Left cardiac atrium (tissue), 4 donors: ENCODE data around the gene KRTAP4-3. TPM values are rescaled to one million over a fixed set of nuclear protein-coding genes. Genes with fewer than 3 reads are reported as not detected.
"Not testable (repeated sequence)": the region's sequence is repeated elsewhere in the genome, so short reads cannot be mapped to it uniquely, and the experiment has no call there.

ENCODE experiments used
- ATAC-seq, 2 donors: fragments of 200-7000 bp; cut with Tn5 transposase; one replicate each; pipeline ENCODE4 v1.9.1; 2020; ENCODE audit warnings: mild to moderate bottlenecking in 2 of 2, moderate library complexity in 2 of 2
- DNase-seq: peaks from one replicate; pipeline ENCODE4 v3.0.0-alpha.2; 2020
- intact Hi-C, 2 donors: fragments of 100-400 bp; cut with DNase I; formaldehyde crosslinking; loops; one replicate each; pipeline versions ENCODE4 v1.14.1 to v1.15.1; 2022 to 2023
- total RNA-seq, 2 donors: library from RNA; stranded (reverse); fragmentation: NEBNext Ultra II Directional; extraction: Animal tissue kit (Norgen Biotek cat#: 25700); gene quantifications; one replicate each; pipeline ENCODE4 v1.2.1, GENCODE V29; 2021
- donor health status: DM: no; HTN: yes; CAD: no.
- donor health status: DM: no; HTN: yes; CAD: no; lungs with severe emphysema.
- donor health status: DM: yes; HTN: yes; CAD: no.
- donor health status: Dilated cardiomyopathy.

KRTAP4-3 gene
- total RNA-seq, 2 donors from 2014 or later = not detected

DNA sequence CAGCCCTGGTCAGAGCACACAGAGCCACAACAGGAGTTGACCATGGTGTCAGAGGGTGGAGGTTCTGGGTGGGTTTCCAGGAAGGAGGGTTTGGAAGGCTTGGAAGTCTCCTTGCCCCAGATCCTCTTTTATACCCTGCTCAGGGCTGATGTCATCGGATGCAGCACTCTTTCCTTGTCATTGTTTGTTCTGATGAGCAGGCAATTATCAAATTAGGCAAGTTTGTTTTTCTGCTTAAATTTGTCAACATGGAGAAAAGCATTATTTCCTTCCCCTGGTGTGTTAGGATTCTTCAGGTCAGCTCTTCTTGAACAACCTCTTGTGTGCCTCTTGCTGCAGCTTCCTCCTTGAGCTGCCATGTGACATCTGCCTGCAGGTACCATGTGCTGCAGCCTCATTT is 7.4 kb downstream of the KRTAP4-3 start, which contains the start of gene KRTAP4-4:
Gene KRTAP4-4 (minus strand): TSS at position 101 of the 400 bp plus-strand sequence. CDS start 57 bp downstream, at position 44.
- no peak for ATAC-seq
- DNase-seq = no peak
- intact Hi-C loops = no loop called here

DNA sequence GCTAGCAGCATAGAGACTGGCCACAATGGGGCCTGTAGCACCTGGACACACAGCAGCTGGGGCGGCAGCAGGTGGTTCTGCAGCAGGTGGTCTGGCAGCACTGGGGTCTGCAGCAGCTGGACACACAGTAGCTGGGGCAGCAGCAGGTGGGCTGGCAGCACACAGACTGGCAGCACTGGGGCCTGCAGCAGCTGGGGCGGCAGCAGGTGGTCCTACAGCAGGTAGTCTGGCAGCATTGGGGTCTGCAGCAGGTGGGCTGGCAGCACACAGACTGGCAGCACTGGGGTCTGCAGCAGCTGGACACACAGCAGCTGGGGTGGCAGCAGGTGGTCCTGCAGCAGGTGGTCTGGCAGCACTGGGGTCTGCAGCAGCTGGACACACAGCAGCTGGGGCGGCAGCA is 7.8 kb downstream of the KRTAP4-3 start:
- DNase-seq, intact Hi-C loops, ATAC-seq: not testable (repeated sequence)

DNA sequence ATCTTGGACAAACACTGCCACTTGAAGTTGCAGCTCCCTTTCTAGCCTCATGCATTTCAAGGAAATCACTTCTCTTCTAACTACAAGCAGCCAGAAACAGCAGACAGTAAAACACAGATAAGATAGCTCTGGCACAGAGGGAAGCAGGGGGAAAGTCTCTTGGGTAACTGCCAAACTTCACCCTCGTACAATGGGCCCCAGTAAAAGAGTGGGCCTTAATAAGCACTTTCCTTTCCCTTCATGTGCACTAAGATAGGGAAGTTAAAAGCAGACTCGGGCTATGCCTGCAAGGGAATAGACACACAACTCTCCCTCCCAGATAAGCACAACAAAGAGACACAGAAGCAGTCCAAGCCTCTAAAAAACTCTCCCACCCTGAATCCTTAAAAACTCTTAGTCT is 14.2 kb downstream of the KRTAP4-3 start:
- intact Hi-C loops = no loop called here
- ATAC-seq (no peak), DNase-seq (no peak)

DNA sequence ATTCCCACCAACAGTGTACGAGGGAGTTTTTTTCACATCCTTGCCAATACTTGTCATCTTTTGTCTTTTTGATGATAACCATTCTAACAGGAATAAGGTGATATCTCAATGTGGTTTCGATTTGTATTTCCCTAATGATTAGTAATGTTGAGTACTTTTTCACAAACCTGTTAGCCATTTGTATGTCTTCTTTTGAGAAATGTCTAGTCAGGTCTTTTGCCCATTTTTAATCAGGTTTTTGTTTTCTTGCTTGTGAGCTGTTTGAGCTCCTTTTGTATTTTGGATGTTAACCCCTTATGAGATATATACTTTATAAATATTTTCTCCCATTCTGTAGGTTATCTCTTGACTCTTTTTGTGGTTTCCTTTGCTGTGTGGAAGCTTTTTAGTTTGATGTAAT is 16.5 kb downstream of the KRTAP4-3 start:
- intact Hi-C loops = no loop called here
- DNase-seq (no peak), ATAC-seq (no peak)

DNA sequence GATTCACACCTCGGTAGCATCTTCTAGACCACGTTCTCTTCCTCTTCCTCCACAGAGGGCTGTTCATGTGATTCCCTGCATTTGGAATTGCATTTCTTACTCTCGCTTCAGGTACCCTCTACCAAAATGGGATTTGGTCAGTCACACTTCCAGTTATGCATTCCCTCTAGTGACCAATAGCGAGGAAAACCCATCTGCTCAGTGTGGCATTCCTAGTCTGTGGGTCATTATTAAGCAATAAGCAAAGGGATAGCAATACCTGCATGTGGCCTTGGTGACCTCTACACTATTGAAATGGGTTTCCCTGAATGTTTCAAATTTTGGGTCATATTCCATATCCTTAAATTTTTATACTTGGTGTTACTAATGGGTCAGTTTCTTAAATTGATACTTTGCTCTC is 18.0 kb downstream of the KRTAP4-3 start:
- DNase-seq (no peak), ATAC-seq (no peak)
- intact Hi-C loops = no loop called here

DNA sequence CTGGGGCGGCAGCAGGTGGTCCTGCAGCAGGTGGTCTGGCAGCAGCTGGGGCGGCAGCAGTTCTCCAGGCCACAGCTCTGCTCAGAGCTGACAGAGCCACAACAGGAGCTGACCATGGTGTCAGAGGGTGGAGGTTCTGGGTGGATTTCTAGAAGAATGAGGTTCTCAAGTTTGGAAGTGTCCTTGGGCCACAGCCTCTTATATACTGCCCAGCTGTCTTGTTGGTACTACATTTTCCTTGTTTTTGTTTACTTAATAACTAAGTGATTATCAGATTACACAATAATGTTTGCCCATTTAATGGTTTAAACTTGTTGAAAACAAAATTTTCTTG is 18.4 kb downstream of the KRTAP4-3 start, which contains the start of gene KRTAP4-5:
Gene KRTAP4-5 (minus strand): TSS at position 174 of the 334 bp plus-strand sequence. CDS start 58 bp downstream, at position 116.
- no peak for DNase-seq
- no peak for ATAC-seq
- intact Hi-C loops = no loop called here

DNA sequence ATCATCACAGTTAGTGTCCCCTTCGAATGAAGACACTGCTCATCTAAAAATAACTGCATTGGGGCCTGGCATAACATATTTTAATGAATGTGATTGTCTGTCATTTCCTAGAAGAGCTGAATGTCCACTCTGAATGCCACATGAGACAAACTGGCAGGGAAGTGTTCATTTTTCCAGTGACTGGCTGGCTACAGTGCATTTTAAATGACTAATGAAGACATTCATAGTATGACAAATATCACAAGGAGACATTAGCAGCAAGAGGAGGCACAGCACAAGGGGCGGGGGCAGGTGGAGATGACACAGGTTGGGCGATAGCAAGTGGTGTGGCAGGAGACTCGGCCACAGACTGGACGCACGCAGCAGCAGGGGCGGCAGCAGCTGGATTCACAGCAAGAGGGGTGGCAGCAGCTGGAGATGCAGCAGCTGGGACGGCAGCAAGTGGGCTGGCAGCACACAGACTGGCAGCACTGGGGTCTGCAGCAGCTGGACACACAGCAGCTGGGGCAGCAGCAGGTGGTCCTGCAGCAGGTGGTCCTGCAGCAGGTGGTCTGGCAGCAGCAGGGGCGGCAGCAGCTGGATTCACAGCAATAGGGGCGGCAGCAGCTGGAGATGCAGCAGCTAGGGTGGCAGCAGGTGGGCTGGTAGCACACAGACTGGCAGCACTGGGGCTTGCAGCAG is 18.9 kb downstream of the KRTAP4-3 start:
- DNase-seq, intact Hi-C loops, ATAC-seq: not testable (repeated sequence)

DNA sequence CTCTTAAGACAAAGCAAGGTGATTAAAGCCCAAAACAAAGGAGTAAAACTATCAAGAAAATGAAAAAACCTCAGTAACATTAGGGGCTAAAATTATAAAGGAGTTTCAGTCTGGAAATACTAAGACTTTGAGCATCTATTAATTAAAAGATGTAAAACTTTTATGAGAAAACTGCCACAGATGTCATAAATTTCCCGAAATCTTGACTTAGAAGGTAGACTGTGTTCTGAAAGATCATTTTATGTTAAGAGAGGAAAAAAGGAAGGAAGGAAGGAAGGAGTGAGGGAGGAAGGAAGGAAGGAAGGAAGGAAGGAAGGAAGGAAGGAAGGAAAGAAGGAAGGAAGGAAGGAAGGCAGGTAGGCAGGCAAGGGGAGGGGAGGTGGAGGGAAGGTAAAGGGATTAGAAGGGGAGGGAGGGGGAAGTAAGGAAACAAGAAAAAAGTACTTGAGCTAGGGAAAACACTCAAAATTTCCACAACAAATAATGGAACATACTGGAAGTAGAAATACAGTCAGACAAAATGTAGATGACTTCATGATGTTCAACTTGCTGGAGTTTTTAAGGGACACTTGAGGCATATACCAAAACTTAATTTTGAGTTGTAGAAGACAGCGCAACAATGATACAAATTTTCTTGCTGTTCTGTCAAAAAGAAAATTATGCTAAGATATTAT is 20.4 kb downstream of the KRTAP4-3 start:
- ATAC-seq (no peak), DNase-seq (no peak)
- intact Hi-C loops = no loop called here

DNA sequence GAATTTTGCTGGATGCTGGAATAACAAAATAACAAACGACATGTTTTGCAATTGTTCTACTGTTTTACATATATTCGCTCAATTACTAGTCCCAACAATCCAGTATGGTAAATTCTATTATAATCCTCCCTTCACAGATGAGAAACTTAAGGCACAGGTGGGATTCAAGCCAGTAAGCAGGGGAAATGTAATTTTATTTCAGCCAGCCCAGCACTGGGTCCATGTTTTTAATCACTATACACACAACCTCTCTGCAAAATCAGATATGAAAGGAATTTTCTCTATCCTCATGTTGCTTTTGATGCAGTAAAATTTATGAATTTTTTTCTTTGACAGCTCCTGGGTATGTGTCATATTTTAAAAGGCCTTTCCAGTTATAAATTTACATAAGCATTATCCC is 22.8 kb downstream of the KRTAP4-3 start:
- intact Hi-C loops = no loop called here
- DNase-seq (no peak), ATAC-seq (no peak)

DNA sequence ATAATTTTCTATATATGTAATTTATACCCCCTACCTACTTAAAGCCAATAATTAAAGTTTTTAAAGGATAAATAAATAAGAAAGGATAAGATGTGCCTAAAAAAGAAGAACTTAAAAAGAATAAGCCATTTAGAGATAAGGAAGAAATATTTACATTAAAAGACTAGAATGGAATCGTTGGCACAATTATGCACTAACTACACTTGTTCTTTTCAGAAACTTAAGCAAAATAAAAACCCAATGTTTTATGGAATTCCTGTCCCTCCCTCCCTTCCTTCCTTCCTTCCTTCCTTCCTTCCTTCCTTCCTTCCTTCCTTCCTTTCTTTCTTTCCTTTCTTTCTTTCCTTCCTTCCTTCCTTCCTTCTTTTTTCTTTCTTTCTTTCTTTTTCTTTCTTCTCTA is 23.2 kb downstream of the KRTAP4-3 start:
- ATAC-seq = no peak
- DNase-seq = no peak
- intact Hi-C loops = no loop called here

DNA sequence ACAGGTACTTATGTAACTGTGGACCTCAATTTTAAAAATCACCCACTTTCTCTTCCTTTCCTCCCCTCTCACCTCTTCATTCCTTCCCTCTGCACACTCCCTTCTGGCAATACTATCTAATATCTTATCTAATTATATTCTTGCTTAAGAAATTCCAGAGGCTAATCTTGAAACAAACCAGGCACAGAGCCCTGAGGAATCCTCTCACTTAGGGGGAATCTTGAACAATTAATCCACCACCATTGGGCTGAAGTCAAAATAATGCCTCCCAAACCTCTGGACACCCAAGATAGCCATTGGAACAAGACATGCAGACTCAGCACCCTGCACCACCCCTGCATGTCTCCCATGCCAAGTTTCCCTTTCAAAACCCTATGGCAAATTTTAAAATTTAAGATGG is 26.7 kb downstream of the KRTAP4-3 start:
- intact Hi-C loops = no loop called here
- no peak for ATAC-seq

DNA sequence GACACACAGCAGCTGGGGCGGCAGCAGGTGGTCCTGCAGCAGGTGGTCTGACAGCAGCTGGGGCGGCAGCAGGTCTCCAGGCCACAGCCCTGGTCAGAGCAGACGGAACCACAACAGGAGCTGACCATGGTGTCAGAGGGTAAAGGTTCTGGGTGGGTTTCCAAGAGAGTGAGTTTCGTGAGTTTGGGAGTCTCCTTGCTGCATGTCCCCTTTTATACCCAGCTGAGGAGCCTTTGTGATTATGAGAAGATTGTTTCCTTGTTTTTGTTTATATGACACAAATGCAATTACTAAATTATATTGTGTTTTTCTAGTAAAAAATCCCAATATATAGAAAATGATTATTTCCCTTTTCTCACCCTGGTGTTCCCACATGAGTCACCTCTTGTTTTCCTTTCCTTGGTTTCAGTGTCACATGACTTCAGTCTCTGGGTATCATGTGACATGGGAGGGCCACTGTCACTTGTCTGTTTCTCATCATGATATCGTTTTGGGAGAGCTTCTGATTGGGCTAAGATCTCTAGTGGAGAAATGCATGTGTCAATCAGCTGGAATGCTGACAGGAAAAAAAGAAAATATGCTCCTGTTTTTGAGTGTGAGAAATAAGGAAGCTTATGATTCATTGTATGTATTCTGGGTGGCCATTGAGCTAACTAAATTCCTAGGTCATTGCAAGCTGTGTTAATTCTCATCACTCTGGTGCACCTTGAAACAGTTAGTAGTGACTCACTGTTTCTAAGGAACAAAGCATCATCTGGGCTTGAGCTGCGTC is 27.5 kb downstream of the KRTAP4-3 start, which contains the start of gene KRTAP4-6:
Gene KRTAP4-6 (minus strand): TSS at position 185 of the 772 bp plus-strand sequence. CDS start 57 bp downstream, at position 128.
- no peak for DNase-seq
- intact Hi-C loops = no loop called here
- no peak for ATAC-seq

More for the DNA sequence above, 26.7 kb downstream of the KRTAP4-3 start:
- DNase-seq = no peak

DNA sequence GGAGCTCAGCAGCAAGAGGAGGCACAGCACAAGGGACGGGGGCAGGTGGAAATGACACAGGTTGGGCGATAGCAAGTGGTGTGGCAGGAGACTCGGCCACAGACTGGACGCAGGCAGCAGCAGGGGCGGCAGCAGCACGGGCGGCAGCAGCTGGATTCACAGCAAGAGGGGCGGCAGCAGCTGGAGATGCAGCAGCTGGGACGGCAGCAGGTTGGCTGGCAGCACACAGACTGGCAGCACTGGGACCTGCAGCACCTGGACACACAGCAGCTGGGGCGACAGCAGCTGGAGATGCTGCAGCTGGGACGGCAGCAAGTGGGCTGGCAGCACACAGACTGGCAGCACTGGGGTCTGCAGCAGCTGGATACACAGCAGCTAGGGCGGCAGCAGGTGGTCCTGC is 28.2 kb downstream of the KRTAP4-3 start:
- ATAC-seq, DNase-seq, intact Hi-C loops: not testable (repeated sequence)

DNA sequence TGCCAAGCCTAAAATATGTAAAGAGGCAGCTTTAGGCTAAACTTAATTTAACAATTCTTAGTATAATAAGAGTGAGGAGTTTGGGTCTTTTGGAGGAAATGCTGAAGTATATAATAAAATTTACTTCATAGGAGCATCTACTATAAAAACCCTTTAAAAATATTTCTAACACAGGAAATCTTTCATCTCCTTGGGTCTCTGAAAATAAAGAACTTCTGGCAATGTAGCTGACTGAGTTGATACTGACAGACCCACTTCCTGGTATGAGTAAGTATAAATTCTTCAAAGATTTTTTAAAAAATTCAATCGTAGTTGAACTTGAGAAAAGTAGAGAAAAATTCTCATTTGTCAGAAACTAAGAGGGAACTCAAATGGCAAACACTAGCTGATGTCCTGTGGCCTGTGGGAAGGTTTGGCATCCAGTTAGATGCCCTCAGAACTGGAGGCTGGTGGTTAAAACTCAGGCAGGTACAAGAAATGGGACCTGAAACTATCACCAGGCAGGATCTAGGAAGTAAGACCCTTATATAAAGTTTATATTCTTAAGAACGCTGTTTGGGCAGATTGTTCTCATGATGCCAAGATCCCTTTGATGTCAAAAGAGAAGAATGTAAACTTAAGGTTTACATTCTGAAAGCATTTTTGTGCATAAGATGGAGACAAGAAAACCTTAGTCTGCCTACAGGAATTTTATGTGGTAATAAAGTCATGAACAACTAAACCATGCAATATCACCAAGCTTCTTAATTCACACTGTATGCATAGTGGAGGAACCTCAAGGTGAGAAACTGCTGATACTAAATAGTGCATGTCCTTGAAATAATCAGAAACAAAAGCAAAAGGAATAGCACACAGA is 33.9 kb downstream of the KRTAP4-3 start:
- no peak for ATAC-seq
- DNase-seq = no peak
- intact Hi-C loops = no loop called here

DNA sequence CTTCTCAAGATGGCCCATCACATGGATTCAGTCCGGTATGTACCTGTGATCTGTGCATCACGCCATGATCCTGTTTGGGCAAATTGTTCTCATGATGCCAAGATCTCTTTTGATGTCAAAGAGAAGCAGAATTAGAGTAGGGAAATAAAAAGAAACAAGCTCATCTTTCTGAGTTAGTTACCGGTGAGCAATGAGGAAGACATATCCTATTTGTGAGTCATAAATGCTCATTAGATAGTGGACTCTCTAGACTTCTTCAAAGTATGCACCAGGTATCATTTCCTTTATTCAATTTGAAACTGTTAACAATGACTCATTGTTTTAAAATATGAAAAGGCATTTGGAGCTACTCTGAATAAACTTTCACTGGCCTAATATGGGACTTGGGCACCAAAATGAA is 36.0 kb downstream of the KRTAP4-3 start:
- DNase-seq (no peak), ATAC-seq (no peak)
- intact Hi-C loops = no loop called here

DNA sequence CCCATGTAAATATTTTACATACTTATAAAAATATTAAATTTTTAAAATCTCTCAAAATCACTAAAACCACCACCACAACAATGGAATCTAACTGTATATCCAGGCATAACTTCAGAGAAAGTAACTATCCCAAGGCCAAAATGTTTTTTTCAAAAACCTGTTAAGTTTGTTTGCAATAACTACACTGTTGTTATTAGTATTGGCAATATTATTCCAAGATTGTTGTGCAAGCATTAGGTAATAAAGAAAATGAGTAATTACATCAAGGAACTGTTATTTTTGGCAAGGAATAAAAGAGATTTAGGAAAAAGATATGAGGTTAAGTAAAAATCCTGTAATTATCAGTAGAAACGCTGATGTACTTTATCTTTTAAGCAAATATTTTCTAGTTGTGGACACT is 40.6 kb downstream of the KRTAP4-3 start:
- ATAC-seq (no peak), DNase-seq (no peak)
- intact Hi-C loops = no loop called here

DNA sequence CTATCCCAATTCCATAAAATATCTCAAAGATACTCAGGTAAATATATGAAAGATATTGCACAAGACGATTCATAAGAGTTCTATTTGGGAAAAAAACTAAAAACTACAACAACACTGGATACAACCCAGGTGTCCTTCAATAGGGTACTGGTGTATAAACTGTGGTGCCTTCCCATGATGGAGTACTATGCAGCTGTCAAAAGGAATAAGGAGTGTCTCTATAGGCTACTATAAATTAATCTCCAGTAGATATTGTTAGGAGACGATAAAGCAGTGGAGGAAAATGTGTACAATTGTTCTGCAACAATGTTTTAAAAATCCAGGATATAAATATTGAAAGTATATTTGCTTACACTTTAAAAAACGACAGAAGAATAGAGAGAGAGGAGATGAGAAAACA is 41.6 kb downstream of the KRTAP4-3 start:
- no peak for DNase-seq
- intact Hi-C loops = no loop called here
- no peak for ATAC-seq

DNA sequence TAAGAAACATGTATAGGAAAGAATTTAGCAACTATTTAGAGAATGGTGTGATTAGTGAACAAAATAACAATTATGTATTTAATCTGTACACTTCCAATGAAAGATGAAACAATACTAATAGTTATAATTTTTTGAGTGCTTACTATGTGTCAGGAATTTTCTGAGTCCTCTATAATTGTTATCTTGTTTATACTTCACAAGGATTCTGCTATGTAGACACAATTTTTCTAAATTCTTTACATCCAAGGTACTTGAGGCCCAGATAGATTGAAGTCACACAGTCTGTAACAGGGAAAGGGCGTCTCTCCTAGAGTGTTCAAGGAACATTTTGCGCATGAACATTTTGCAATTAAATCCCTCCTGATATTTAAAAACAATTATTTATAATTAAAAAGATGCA is 43.0 kb downstream of the KRTAP4-3 start:
- intact Hi-C loops = no loop called here
- ATAC-seq = no peak

DNA sequence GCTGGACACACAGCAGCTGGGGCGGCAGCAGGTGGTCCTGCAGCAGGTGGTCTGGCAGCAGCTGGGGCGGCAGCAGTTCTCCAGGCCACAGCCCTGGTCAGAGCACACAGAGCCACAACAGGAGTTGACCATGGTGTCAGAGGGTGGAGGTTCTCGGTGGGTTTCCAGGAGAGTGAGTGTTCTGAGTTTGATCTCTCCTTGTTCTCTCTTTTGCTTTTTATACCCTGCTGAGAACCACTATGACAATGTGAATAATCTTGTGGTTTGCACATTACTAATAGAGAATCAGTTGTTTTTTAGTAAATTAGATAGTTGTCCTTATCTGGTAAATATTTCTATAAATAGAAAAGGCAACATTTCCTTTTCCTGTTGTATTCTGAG is 44.0 kb downstream of the KRTAP4-3 start, which contains the start of gene KRTAP4-12:
Gene KRTAP4-12 (minus strand): TSS at position 192 of the 381 bp plus-strand sequence. CDS start 60 bp downstream, at position 132.
- ATAC-seq, intact Hi-C loops, DNase-seq: not testable (repeated sequence)

More for the DNA sequence above, 43.0 kb downstream of the KRTAP4-3 start:
- no peak for DNase-seq
